T-helper 1 cell (primary cell): ENCODE results near the gene FOXP1.
"Not testable (repeated sequence)": the region's sequence is repeated elsewhere in the genome, so short reads cannot be mapped to it uniquely, and the experiment has no call there.

ENCODE experiments used
- DNase-seq, 5 donors: peaks; one replicate each; pipeline ENCODE4 v3.0.0-alpha.2; 2012 to 2020

The FOXP1 gene

GRCh38 chr3:71016178-71016845 lies 567.2 kb downstream of the FOXP1 start:
- no peak for DNase-seq

- not testable (repeated sequence) for DNase-seq
Measured at GRCh38 chr3:71014616-71015015, 568.9 kb downstream of the FOXP1 start.

GRCh38 chr3:71012971-71013370 lies 570.6 kb downstream of the FOXP1 start:
- DNase-seq, result no peak

GRCh38 chr3:71011565-71012287 lies 571.8 kb downstream of the FOXP1 start:
- peak in 1 of 5 donors; percentile 23 for DNase-seq

- DNase-seq, result peak in 3 of 5 donors; percentile 14 to 85 (median 36)
Measured at GRCh38 chr3:71010726-71011455, 572.6 kb downstream of the FOXP1 start.

- DNase-seq, result no peak
Measured at GRCh38 chr3:71008350-71008935, 575.1 kb downstream of the FOXP1 start.

GRCh38 chr3:71006810-71007785 lies 576.4 kb downstream of the FOXP1 start:
- peak in 1 of 5 donors; percentile 40 for DNase-seq

- DNase-seq, result no peak
Measured at GRCh38 chr3:71005702-71006321, 577.7 kb downstream of the FOXP1 start.

- no peak for DNase-seq
Measured at GRCh38 chr3:71003511-71003910, 580.0 kb downstream of the FOXP1 start.

GRCh38 chr3:71002298-71002697 lies 581.2 kb downstream of the FOXP1 start:
- DNase-seq, result no peak

GRCh38 chr3:71001303-71001830 lies 582.2 kb downstream of the FOXP1 start:
- DNase-seq, result no peak

GRCh38 chr3:71000483-71000882 lies 583.0 kb downstream of the FOXP1 start:
- DNase-seq, result no peak

- DNase-seq, result no peak
Measured at GRCh38 chr3:70999730-71000129, 583.8 kb downstream of the FOXP1 start.

GRCh38 chr3:70996082-70996481 lies 587.4 kb downstream of the FOXP1 start:
- no peak for DNase-seq

- DNase-seq, result no peak
Measured at GRCh38 chr3:70994644-70995043, 588.9 kb downstream of the FOXP1 start.

GRCh38 chr3:70992562-70993204 lies 590.8 kb downstream of the FOXP1 start:
- no peak for DNase-seq

- DNase-seq, result no peak
Measured at GRCh38 chr3:70992131-70992530, 591.4 kb downstream of the FOXP1 start.

- no peak for DNase-seq
Measured at GRCh38 chr3:70990723-70991122, 592.8 kb downstream of the FOXP1 start.

GRCh38 chr3:70990185-70990584 lies 593.3 kb downstream of the FOXP1 start:
- peak in 1 of 5 donors; percentile 38 for DNase-seq

GRCh38 chr3:70989174-70989573 lies 594.4 kb downstream of the FOXP1 start:
- DNase-seq, result no peak

- DNase-seq, result no peak
Measured at GRCh38 chr3:70988111-70988510, 595.4 kb downstream of the FOXP1 start.
